ENCODE measurements around the gene AFAP1.

AFAP1 gene

DNA sequence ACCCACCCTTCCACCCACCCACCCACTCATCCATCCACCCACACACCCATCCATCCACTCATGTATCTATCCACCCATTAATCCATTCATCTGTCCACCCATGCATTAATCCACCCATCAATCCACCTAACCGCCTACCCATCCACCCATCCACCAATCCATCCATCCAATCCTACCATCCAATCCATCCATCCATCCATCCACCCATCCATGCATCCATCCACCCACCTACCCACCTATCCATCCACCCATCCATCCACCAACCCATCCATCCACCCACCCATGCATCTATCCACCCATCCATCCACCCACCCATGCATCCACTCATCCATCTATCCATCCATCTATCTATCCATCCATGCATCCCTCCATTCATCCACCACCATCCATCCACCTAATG lies 34.8 kb upstream of the AFAP1 start:
- Mint-ChIP-seq H3K27me3 (no peaks in the 10 kb centered on the region), H3K4me3 (no peak overlapping the region), H3K36me3 (ENCODE audit: low read depth) (peaks cover 24% of the 10 kb centered on the region), H3K9me3 (no peaks in the 10 kb centered on the region), H3K27ac (no peak overlapping the region), H3K4me1 (ENCODE audit: low read depth) (peaks cover 42% of the 10 kb centered on the region)
- no peak for DNase-seq

DNA sequence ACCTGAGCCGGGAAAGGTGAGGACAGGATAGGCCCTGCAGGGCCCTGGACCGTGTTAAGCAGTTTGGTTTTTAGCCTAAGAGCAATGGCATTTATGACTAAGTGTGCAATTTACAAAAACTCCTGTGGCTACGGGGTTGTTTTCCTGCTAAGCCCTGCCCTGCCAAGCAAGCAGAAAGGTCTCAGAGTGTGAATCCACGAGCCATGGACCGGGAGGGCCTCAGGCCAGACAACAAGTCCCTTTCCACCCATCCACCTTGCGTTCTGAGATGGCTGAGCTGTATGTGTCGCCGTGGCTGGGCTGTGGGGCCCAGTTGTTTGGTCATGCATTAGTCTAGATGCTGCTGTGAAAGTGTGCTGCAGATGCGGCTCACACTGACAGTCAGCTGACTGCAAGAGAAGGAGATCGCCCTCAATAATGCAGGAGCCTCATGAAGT lies 33.9 kb upstream of the AFAP1 start:
- Mint-ChIP-seq H3K9me3 (no peaks in the 10 kb centered on the region), H3K4me3 (no peak overlapping the region), H3K27ac (peak overlapping the region; percentile 57), H3K36me3 (ENCODE audit: low read depth) (peaks cover 24% of the 10 kb centered on the region), H3K4me1 (ENCODE audit: low read depth) (peaks cover 47% of the 10 kb centered on the region), H3K27me3 (no peaks in the 10 kb centered on the region)
- no peak for DNase-seq

DNA sequence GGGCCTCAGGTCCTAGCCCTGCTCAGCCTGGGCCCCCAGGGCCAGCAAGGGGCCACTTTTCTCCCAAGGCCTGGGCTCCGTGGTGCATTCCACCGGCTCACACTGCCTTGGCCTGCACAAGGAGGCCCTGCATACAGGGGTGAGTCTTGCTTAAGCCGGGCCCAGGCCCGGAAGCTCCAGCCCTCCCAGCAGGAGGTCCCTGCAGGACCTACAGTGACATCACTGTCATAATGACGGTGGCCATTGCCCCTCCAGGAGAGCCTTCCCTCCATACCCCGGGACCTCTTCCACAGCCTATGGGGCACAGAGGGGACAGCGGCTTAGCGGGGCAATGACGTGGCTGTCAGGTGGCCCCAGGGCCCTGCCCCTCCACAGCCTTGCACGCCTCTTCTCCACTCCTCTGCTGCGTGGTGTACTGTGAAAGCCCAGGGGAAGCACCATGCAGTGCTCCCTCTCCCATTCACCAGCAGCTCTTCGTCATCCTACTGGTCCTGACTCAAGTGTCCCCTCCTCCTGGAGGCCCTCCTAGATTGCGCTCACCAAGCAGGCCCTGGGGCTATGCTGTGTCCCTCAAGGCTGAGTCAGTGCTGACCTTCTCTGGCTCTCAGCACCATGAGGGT lies 32.3 kb upstream of the AFAP1 start:
- H3K9me3 Mint-ChIP-seq: no peaks in the 10 kb centered on the region
- no peak for DNase-seq
- peak overlapping the region; percentile 99 for H3K27ac Mint-ChIP-seq
- H3K36me3 Mint-ChIP-seq (ENCODE audit: low read depth): peaks cover 24% of the 10 kb centered on the region
- no peaks in the 10 kb centered on the region for H3K27me3 Mint-ChIP-seq
- H3K4me1 Mint-ChIP-seq (ENCODE audit: low read depth): peaks cover 58% of the 10 kb centered on the region
- peak overlapping the region; percentile 92 for H3K4me3 Mint-ChIP-seq

DNA sequence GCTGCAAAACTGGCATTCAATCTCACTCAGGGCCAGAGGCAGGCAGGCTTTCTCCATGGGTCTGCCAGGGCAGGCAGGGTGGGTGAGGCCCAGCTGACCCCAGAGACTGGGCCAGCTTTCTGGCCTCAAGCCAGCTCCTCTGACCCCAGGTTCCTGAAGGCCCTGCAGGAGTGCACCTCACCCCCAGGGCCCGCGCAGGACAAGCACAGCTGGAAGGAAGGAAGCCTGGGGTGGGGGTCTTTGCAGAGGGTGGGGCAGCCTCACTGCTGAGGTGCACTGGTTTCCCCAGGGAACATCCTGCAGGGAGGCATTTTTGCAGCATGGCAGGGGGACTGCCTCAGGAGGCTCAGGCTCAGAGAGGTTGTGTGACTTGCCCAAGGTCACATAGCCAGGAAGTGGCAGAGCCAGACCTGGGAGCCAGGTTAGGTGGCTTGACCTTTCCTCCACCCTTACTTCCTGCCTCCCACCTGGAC lies 31.5 kb upstream of the AFAP1 start:
- Mint-ChIP-seq H3K36me3 (ENCODE audit: low read depth) (peaks cover 24% of the 10 kb centered on the region), H3K4me1 (ENCODE audit: low read depth) (peaks cover 62% of the 10 kb centered on the region), H3K4me3 (peak overlapping the region; percentile 92), H3K9me3 (no peaks in the 10 kb centered on the region), H3K27me3 (no peaks in the 10 kb centered on the region), H3K27ac (peak overlapping the region; percentile 99)
- DNase-seq: no peak

DNA sequence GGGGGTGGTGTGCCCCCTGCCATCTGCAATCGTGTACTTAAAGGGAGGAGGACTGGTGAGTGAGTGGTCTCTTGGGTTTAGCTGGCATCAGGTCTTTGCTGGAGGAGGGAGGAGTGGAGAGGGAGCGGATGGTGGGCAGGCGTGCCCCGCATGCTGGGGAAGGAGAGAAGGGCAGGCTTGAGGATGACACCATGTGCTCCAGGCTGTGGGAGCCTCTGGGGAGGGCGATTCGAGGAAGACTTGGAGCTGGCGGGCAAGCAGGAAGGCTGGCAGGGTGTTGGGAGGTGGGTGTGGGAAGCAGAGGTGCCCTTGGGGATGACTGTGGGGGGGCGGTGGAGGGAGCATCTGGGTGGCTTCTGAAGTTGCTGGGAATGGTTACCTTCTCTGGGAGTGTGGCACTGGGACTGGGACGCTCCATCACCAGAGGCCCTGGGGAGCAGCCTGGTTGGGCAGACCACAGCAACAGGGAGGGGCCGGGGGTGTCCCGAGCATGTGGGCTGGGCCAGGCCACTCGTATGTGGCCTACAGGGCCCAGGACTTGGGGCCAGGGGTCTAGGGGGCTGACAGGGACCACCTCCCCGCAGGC lies 30.8 kb upstream of the AFAP1 start:
- H3K9me3 Mint-ChIP-seq: no peaks in the 10 kb centered on the region
- H3K27me3 Mint-ChIP-seq: no peaks in the 10 kb centered on the region
- peaks cover 68% of the 10 kb centered on the region for H3K4me1 Mint-ChIP-seq (ENCODE audit: low read depth)
- H3K36me3 Mint-ChIP-seq (ENCODE audit: low read depth): peaks cover 24% of the 10 kb centered on the region
- H3K27ac Mint-ChIP-seq: peak overlapping the region; percentile 99
- H3K4me3 Mint-ChIP-seq: peak overlapping the region; percentile 92
- no peak for DNase-seq

DNA sequence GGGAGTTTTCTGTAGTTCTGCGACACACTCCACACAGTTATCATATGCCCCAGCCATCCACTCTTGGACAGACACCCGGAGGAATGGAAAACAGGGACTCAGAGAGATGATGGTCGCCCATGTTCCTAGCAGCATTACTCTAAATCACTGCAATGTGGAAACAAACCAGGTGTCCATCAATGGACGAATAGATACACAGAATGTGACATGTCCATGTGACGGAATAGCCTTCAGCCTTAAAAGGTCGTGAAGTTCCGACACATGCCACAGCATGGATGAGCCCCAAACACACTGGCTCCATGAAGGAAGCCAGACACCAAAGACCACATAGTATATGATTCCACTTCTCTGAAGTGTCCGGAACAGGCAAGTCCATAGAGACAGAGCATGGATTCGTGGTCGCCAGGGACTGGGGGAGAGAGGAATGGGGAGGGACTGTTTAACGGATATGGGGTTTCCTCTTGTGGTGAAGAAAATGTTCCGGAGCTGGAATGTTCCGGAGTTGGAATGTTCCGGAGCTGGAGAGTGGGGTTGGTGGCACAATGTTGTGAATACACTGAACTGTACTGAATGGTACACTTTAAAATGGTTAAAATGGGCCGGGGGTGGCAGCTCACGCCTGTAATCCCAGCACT lies 28.7 kb upstream of the AFAP1 start:
- DNase-seq: no peak
- Mint-ChIP-seq H3K36me3 (ENCODE audit: low read depth) (peaks cover 21% of the 10 kb centered on the region), H3K27me3 (no peaks in the 10 kb centered on the region), H3K9me3 (no peaks in the 10 kb centered on the region), H3K4me3 (no peak overlapping the region), H3K4me1 (ENCODE audit: low read depth) (peaks cover 82% of the 10 kb centered on the region), H3K27ac (peak overlapping the region; percentile 79)

DNA sequence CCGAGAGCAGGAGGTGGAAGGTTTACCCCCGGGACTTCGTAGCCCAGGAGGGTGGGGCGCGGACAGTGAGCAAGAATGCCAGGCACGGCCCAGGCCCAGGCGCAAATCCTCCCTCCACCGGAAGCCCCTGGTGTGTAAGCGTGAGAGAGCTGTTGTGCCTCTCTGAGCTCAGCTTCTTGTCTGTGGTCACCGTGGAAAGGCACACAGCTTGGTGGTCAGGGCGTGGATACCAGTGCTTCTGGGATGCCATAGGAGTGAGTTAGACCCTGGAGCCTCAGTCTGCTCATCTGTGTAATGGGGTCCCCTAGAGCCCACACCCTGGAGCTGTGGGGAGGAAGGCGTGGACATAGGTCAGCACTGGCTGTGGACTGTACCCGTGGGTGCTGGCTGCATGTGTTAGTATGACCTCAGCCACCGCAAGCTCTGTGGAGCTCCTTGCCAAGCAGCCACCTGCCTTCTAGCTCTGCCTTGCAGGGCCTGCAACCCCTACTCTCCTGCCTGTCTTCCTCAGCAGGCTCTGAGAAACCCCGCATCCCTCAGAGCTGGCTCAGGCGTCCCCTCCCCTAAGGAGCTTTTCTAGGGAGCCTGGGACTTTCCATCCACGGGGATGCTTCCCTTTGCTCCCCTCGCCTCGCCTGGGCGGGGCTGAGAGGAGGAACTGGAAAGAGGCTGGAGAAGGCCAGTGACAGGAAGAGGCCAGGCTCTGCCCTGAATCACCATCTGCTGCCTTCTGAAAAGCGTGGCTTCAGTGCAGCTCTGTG lies 28.0 kb upstream of the AFAP1 start:
- no peak for DNase-seq
- H3K27me3 Mint-ChIP-seq: no peaks in the 10 kb centered on the region
- H3K9me3 Mint-ChIP-seq: no peaks in the 10 kb centered on the region
- H3K4me1 Mint-ChIP-seq (ENCODE audit: low read depth): peaks cover 82% of the 10 kb centered on the region
- peak overlapping the region; percentile 79 for H3K27ac Mint-ChIP-seq
- no peak overlapping the region for H3K4me3 Mint-ChIP-seq
- H3K36me3 Mint-ChIP-seq (ENCODE audit: low read depth): peaks cover 20% of the 10 kb centered on the region

DNA sequence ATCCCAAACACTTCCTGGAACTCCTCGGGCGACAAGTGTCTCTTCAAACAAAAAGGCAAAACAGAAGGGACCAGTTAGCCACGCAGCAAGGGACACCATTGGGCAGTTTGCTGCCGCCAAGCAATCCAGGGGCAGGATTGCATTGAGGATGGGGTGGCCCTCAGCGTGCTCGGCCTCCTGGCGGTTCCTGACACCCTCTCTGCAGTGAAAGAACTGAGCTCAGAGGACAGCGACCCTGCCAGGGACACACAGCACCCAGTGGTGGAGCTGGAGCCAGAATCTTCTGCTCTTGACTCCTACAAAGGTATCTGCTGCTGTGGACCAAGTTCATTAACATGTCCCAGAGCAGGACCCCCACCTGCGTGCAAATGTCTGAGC lies 27.4 kb upstream of the AFAP1 start:
- Mint-ChIP-seq H3K4me1 (ENCODE audit: low read depth) (peaks cover 78% of the 10 kb centered on the region), H3K27ac (peak overlapping the region; percentile 16), H3K36me3 (ENCODE audit: low read depth) (peaks cover 15% of the 10 kb centered on the region), H3K4me3 (no peak overlapping the region), H3K9me3 (no peaks in the 10 kb centered on the region), H3K27me3 (no peaks in the 10 kb centered on the region)
- DNase-seq: no peak

DNA sequence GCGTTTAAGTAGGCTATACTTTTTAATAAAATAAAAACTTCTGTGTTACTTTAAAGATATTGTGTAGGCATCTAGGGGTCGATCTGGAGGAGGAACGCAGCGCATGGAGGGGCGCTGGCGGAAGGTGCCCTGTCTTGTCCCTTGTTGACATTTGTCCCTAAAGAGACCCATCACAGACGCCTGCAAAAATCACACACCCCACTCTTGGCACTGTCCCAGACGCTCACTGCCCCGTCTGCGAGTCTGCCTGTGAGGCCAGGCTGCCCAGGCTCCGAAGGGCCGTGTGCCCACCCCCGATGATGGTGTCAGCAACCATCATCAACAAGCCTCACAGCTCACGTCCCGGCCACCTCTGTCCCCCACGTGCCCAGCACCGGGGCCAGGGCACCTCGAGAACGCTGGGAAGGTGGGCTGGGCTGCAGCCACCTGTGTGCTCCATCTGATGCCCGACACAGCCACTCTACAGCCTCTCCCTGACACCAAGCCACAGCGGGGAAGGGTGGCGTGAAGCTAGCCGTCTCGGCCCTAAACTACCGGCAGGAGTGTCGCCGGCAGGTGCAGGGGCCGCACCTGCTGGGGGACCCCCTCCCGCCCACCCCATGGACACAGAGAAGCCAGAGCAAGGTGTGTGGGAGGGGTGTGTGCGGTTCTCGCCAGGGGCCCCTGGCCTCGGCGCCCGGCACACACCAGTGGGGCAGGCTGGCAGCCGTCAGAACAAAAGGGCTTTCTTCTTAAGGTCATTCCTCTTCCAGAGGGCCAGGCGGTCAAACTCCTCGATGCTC lies 26.8 kb upstream of the AFAP1 start:
- H3K27ac Mint-ChIP-seq: no peak overlapping the region
- DNase-seq: no peak
- no peak overlapping the region for H3K4me3 Mint-ChIP-seq
- no peaks in the 10 kb centered on the region for H3K9me3 Mint-ChIP-seq
- no peaks in the 10 kb centered on the region for H3K27me3 Mint-ChIP-seq
- H3K36me3 Mint-ChIP-seq (ENCODE audit: low read depth): peaks cover 15% of the 10 kb centered on the region
- H3K4me1 Mint-ChIP-seq (ENCODE audit: low read depth): peaks cover 81% of the 10 kb centered on the region

DNA sequence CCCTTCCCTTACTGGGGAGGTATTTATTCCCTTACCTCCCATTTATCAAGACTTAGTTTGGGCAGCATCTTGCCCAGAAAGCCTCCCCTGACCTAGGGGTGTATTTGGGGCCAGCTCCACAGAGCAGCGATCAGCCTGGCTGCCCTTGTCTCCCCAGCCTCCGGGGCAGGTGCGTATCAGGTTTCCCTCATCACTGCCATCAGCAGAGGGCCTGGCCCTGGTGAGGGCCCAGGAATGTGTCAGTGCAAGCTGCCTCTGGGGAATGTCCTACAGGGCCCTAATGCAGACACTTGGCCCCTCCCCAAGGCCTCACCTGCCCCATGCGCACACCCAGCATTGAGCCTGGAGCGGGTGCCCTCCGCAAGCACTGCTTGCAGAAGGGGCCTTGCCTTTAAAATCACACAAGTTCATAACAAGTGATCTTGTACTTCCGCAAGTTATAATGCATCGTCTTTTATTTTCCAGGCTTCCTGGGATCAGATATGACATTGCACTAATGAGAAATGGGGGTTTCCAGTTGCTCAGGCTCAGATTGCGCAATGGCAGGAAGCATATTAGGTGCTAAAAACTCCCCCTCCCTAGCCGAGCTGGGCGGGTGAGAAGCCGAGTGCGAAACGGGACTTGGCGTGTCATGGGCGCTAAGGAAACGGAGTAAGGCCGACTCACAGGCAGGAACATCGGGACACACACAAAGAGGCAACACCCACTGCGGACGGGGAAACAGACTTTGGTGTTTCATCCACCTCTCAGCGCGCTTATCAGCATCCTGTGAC lies 25.4 kb upstream of the AFAP1 start:
- no peaks in the 10 kb centered on the region for H3K27me3 Mint-ChIP-seq
- H3K36me3 Mint-ChIP-seq (ENCODE audit: low read depth): peaks cover 3% of the 10 kb centered on the region
- DNase-seq: no peak
- peak overlapping the region; percentile 35 for H3K27ac Mint-ChIP-seq
- H3K9me3 Mint-ChIP-seq: no peaks in the 10 kb centered on the region
- H3K4me3 Mint-ChIP-seq: no peak overlapping the region
- peaks cover 81% of the 10 kb centered on the region for H3K4me1 Mint-ChIP-seq (ENCODE audit: low read depth)

DNA sequence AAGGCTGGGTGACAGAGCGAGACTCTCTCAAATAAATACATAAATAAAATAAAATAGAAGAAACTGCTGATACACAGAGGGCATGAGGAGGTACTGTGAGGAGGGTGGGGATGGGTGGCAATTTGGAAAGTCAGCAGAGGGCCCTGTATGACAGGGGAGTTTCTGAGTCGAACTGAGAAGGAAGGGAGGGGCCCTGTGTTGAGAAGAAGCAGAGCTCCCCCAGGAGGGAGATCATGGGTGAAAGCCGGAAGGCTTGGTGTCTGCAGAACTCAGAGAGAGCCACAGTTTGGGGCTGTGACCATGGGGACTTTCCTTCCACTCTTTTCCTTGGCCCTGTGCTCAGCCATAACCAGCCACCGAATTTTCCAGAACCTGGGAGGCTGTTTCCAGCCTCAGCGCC lies 24.8 kb upstream of the AFAP1 start:
- no peaks in the 10 kb centered on the region for H3K9me3 Mint-ChIP-seq
- H3K27me3 Mint-ChIP-seq: no peaks in the 10 kb centered on the region
- H3K36me3 Mint-ChIP-seq (ENCODE audit: low read depth): no peaks in the 10 kb centered on the region
- no peak overlapping the region for H3K4me3 Mint-ChIP-seq
- H3K4me1 Mint-ChIP-seq (ENCODE audit: low read depth): peaks cover 79% of the 10 kb centered on the region
- peak overlapping the region; percentile 35 for H3K27ac Mint-ChIP-seq
- no peak for DNase-seq

DNA sequence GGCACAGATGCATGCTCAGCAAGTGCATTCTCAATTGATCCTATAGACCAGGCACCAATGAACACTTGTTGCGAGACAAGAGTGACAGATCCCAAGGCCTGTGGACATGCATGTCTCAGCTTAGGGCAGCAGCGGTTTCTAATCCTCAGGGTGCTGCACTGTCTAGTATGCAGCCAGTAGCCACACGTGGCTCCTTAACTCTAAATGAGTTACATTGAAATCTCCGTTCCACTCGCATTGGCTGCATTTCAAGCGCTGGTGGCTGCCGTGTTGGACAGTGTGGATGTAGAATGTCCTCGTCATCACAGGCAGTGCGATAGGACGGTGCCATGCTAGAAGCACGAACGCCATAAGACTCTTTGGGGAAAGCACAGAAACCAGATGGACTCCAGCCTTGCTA lies 24.0 kb upstream of the AFAP1 start:
- no peak for DNase-seq
- no peaks in the 10 kb centered on the region for H3K36me3 Mint-ChIP-seq (ENCODE audit: low read depth)
- no peak overlapping the region for H3K4me3 Mint-ChIP-seq
- peak overlapping the region; percentile 7 for H3K27ac Mint-ChIP-seq
- peaks cover 4% of the 10 kb centered on the region for H3K27me3 Mint-ChIP-seq
- H3K4me1 Mint-ChIP-seq (ENCODE audit: low read depth): peaks cover 78% of the 10 kb centered on the region
- H3K9me3 Mint-ChIP-seq: no peaks in the 10 kb centered on the region

DNA sequence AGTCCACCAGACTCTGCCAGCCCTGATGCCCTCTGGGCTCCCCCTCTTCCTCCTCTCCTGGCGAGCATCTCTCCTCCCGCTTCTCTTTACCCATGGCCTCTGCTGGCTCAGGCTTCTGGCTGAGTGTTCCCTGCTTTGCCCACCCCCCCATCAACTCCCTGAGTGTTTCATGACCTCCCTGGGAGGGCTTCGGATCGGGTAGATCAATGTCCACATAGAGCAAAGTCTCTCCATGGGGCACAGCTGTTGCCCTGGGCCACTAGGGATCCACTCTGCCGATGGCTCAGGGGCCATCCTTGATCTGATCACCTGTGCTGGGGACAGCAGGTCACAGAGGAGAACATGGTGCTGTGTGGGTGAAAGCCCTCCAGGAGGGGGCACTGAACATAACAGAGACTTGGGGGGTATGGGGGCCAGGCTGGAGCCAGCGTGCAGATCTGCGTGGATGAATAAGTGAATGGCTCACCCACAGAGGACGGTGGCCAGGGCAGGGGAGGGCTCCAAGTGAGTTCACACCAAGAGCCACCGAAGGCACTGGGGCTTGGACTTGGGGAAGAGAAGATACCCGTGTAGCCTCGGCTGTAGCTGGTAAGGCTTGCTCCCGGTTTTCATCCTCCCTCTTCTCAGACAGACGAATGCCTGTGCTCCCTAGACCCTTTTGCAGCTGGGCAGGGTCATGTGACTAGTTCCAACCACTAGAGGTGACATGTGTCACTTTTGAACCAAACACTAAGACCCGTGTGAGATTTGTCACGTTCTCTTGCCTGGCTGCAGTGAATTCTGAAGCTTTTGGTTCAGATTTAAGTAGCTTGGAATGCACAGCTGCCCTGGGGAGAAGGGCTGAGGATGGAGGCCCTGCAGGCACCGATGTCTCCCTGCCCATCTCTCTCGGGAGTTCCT lies 23.2 kb upstream of the AFAP1 start:
- DNase-seq: peak; percentile 26
- Mint-ChIP-seq H3K27ac (no peak overlapping the region), H3K4me3 (no peak overlapping the region), H3K4me1 (ENCODE audit: low read depth) (peaks cover 75% of the 10 kb centered on the region), H3K36me3 (ENCODE audit: low read depth) (no peaks in the 10 kb centered on the region), H3K27me3 (peaks cover 4% of the 10 kb centered on the region), H3K9me3 (no peaks in the 10 kb centered on the region)
